Coronary artery (tissue), 2 donors: ENCODE results near the gene DIP2B.
"Not testable (repeated sequence)": the region's sequence is repeated elsewhere in the genome, so short reads cannot be mapped to it uniquely, and the experiment has no call there.

Experiments used
- DNase-seq: peaks from one replicate; pipeline ENCODE4 v3.0.0-alpha.2; 2017; ENCODE audit warnings: low spot score
- H3K27ac ChIP-seq, 2 donors: fragments of 200-600 bp; sonication (generic); one replicate each; pipeline ENCODE4 v1.5.1; 2016 to 2019
- H3K4me3 ChIP-seq: fragments of 200-600 bp; sonication (generic); 2 replicates; pipeline ENCODE4 v1.5.1; 2016; ENCODE audit warnings: mild to moderate bottlenecking, moderate library complexity
- TF ChIP-seq, protein P1 (sequence below): fragments of 200-600 bp; sonication (generic); IDR thresholded peaks from one replicate; pipeline ENCODE4 v1.5.1; 2019; ENCODE audit warnings: antibody characterized with exemption

DIP2B gene

DNA sequence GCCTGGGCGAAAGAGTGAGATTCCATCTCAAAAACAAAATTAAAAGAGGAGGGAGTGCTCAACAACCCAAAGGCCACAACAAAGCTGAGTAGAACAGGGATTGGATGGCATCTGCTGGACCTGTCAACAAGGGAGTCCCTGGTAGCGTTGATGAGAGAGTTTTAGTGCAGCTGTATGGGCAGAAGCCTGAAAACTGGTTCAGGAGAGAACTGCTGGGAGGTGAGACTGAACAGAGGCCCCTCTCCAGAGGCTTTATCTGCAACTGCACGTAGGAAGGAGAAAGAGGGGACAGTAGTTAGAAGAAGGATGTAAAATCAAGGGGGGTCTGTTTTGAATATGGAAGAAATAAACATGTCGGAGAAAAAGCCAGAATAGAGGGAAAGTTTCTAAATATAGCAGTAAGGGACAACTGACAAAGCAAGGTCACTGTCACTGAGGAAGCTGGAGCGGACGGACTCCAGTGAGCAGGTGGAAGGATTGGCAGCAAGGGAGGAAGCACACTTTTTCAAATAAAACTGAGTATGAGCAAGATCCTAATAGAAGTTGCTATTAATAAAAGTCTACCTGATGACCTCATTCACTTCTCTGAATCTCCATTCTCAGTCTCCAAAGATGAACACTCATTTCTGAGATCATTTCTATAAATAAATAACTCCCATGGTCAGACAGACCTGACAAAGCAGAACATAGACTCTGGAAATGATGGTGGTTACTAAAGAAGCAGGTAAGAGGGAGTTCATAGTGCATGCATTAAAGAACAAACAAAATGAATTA, 247.3 kb downstream of the DIP2B start:
- no peak for DNase-seq
- TF ChIP-seq, protein P1, sequence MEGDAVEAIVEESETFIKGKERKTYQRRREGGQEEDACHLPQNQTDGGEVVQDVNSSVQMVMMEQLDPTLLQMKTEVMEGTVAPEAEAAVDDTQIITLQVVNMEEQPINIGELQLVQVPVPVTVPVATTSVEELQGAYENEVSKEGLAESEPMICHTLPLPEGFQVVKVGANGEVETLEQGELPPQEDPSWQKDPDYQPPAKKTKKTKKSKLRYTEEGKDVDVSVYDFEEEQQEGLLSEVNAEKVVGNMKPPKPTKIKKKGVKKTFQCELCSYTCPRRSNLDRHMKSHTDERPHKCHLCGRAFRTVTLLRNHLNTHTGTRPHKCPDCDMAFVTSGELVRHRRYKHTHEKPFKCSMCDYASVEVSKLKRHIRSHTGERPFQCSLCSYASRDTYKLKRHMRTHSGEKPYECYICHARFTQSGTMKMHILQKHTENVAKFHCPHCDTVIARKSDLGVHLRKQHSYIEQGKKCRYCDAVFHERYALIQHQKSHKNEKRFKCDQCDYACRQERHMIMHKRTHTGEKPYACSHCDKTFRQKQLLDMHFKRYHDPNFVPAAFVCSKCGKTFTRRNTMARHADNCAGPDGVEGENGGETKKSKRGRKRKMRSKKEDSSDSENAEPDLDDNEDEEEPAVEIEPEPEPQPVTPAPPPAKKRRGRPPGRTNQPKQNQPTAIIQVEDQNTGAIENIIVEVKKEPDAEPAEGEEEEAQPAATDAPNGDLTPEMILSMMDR: no peak
- Histone ChIP-seq H3K4me3 (no peak overlapping the region), H3K27ac (no peak overlapping the region)

DNA sequence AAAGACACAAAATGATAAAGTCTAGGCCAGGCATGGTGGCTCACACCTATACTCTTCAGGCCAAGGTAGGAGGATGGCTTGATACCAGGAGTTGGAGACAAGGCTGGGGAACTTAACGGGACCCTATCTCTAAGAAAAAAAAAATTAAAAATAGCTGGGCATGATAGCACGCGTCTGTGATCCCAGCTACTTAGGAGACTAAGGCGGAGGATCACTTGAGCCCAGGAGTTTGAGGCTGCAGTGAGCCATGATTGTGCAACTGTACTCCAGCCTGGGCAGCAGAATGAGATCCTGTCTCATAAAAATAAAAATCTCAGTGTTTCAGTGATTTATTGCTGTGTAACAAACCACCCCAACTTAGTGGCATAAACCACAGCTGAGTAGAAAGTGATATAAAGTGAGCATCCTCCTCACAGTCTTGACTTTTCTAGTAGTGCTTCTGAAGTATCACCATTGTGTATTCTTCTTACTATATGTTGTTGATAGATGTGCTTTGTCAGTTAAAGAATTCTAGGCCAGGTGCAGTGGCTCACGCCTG, 248.5 kb downstream of the DIP2B start:
- Histone ChIP-seq H3K4me3 (no peak overlapping the region), H3K27ac (no peak overlapping the region)
- TF ChIP-seq, protein P1: no peak
- DNase-seq: no peak

DNA sequence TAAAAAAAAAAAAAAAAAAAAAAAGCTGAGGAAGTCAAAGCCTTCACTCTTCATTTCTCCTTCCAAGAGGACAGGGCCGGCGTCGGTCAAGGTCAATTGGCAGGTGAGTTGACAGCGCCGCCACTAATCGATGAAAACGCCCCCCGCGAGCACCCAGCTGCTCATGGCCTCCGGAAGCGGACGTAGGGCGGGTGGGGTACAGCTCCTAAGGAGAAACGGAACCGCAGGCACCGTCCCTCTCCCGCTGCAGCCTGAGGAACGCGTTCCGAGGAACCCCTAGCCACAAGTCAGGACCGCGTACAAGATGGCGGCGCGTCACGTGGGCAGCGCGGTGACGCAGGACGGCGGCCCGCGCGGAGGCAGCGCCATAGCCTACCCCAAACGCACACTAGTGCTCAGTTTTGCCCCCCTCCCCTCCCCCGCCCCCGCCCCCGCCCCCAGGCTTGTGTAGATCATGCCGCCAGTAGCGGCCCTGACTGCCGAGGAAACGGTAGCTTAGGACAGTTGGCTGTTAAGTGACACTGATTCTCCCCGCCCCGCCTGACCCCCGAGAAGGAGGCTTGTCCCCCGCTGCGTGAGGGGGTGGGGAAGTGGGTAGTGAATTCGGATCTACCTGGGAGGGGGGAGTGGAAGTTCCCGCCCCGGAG, 259.0 kb downstream of the DIP2B start, which contains the start of gene ATF1:
Gene ATF1, plus strand, starts transcription at position 463 of the 647 bp plus-strand sequence. CDS start 16,045 bp downstream, outside the sequence.
- TF ChIP-seq, protein P1: no peak
- Histone ChIP-seq H3K4me3 (peak within 1 kb of the TSS; percentile 99), H3K27ac (peak within 1 kb of the TSS; percentile 96 to 100)
- DNase-seq: peak; percentile 97

DNA sequence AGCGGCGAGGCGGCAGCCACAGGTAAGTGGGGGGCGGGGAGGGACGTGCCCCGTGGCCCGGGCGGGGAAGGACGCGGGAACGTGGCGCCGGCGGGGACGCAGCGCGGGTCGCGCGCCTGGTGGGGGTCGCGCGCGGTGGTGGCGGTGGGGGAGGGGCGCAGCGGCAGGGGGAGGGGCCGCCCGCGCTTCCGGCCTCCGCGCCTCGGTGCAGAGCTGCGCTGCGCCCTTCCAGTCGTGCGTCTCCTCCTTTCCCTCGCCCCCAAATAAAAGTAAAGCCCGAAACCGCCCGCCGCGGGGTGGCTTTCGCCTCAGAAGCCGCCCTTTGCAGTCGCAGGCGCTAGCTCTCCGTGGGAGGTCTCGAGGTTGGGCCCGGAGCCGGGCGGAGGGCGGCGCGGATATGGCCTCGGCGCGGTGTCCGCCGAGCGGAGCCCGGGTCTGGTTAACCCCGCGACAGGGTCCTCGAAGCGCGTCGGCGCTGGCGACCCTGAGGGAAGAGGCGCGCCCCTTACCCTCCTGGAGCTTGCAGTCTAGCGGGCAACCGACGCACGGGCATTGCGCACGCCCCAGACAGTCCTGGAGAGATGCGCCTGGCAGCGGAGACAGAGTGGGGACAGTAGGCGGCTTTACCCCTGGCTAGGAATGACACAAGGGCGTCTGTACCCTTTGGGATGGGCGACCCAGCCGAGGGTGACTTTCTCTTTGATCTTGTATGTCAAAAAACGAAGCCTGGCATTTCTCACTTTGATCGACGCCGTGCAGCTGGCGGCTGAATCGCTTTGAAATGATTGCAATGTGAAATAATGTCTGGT, 259.7 kb downstream of the DIP2B start:
- Histone ChIP-seq H3K4me3 (peak overlapping the region; percentile 99), H3K27ac (peak overlapping the region; percentile 96 to 100)
- TF ChIP-seq, protein P1: no peak
- DNase-seq: peak; percentile 82

DNA sequence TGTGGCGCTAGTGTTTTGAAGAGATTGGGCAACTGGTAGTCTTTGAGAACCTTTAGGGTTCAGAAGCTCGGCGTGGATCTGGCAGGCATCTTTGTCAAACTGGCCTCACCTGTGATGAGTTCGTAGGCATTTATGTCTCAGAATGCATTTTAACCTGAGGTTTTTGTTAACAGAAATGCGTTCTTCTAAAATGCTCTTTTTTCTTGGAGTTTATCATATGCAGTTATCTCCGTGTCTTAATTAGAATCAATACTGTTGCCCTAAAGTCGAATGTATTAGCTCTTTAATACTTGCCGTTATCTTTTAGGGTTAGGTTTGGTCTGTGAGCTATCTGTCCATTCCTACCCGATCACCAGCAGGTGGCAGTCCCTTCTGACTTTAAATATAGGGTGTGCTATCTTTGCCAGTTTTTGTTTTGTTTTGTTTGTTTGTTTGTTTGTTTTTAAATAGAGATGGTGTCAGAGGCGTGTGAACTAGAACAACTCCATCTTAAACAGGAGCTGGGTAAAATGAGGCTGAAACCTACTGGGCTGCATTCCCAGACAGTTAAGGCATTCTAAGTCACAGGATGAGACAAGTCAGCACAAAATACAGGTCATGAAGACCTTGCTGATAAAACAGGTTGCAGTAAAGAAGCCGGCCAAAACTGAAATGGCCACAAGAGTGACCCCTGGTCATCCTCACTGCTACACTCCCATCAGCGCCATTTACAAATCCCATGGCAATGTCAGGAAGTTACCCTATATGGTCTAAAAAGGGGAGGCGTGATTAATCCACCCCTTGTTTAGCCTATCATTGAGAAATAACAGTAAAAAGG, 260.5 kb downstream of the DIP2B start:
- TF ChIP-seq, protein P1: peak; percentile 28
- Histone ChIP-seq H3K4me3 (peak overlapping the region; percentile 99), H3K27ac (peak overlapping the region; percentile 96 to 100)
- no peak for DNase-seq

DNA sequence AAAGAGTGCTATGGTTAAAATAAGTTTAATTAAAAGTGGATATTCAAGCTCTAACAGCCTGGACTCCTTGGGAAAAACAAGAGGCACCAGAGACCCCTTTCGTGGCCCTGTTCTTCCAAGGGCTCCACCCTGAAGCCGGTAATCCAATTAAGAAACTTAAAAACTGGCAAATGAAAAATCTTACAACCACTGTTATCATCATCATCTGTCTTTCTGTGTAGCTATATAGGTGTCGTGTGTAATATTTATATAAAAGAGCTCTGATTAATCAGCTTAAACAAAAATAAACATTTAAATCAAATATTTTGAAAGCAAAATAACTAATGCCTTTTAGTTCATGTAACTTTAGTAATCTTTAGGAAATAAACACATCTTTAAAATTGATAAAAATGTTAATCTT, 263.6 kb downstream of the DIP2B start:
- DNase-seq: no peak
- TF ChIP-seq, protein P1: no peak
- Histone ChIP-seq H3K27ac (no peak overlapping the region), H3K4me3 (no peak overlapping the region)

DNA sequence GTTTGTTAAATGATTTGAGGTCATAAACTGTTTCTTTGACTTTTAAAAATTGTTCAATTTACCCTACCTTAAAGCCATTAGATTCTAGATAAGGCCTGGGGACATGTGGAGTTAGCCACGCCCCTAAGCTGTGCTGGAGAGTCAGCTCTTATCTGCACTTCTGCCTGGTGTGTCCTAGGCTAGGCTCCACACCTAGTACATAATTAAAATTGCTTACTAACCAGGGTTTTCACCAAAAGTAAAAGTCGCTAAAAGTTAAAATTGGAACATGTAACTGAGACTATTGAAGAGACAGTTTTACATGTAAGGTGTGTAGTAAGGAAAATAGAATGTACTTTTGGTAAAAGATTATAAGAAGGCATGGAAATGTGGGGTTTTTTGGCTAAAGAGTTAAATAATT, 264.0 kb downstream of the DIP2B start:
- not testable (repeated sequence) for DNase-seq, H3K4me3 ChIP-seq, H3K27ac ChIP-seq
